A673 (cell line): ENCODE data around the gene C1QTNF9. TPM values are rescaled to one million over a fixed set of nuclear protein-coding genes. Genes with fewer than 3 reads are reported as not detected.

ENCODE experiments used
- BruUV-seq: library from RNA; stranded (reverse); fragments of 400-500 nt; replicated peaks from 2 replicates; lab custom pipeline; 2021; lab: Mats Ljungman, UMichigan
- CTCF ChIA-PET: fragments of 300-600 bp; sonication (Branson Sonifier 250); formaldehyde crosslinking; loops from one replicate; lab custom pipeline; 2022; ENCODE audit warnings: antibody characterized with exemption; lab: Charles Lee
- POLR2A ChIA-PET: fragments of 300-600 bp; sonication (Branson Sonifier 250); formaldehyde crosslinking; loops from one replicate; lab custom pipeline; 2022; ENCODE audit warnings: antibody characterized with exemption; ENCODE audit not compliant: low non-redundant PET; lab: Charles Lee
- DNase-seq: peaks from one replicate; pipeline ENCODE4 v3.0.0-alpha.2; 2015; ENCODE audit warnings: low spot score
- H3K27ac ChIP-seq: fragments of 200-600 bp; sonication (generic); 2 replicates; pipeline ENCODE4 v1.5.1; 2016; ENCODE audit warnings: mixed run types, low read depth, mild to moderate bottlenecking, mixed read lengths, antibody characterized with exemption, low read length; ENCODE audit not compliant: poor library complexity, severe bottlenecking
- H3K27me3 ChIP-seq: fragments of 200-600 bp; sonication (generic); replicated peaks from 2 replicates; pipeline ENCODE4 v1.6.1; 2017; ENCODE audit warnings: mixed run types, low read depth, mild to moderate bottlenecking, mixed read lengths, antibody characterized with exemption, low read length; ENCODE audit not compliant: insufficient read depth, poor library complexity
- H3K36me3 ChIP-seq: fragments of 200-600 bp; sonication (generic); 2 replicates; pipeline ENCODE4 v1.6.1; 2016; ENCODE audit warnings: mixed run types, mild to moderate bottlenecking, mixed read lengths, antibody characterized with exemption, low read length; ENCODE audit not compliant: insufficient read depth, poor library complexity, severe bottlenecking
- H3K4me1 ChIP-seq: fragments of 200-600 bp; sonication (generic); 2 replicates; pipeline ENCODE4 v1.6.1; 2017; ENCODE audit warnings: mixed run types, mild to moderate bottlenecking, mixed read lengths, antibody characterized with exemption, low read length; ENCODE audit not compliant: insufficient read depth, poor library complexity, severe bottlenecking
- H3K4me3 ChIP-seq: fragments of 200-600 bp; sonication (generic); 2 replicates; pipeline ENCODE4 v1.5.1; 2016; ENCODE audit warnings: low read depth, mixed run types, mild to moderate bottlenecking, mixed read lengths, low read length; ENCODE audit not compliant: poor library complexity, severe bottlenecking
- H3K9me3 ChIP-seq: fragments of 200-600 bp; sonication (generic); 2 replicates; pipeline ENCODE4 v1.6.1; 2016; ENCODE audit warnings: mixed run types, low read depth, mild to moderate bottlenecking, mixed read lengths, antibody characterized with exemption, low read length; ENCODE audit not compliant: poor library complexity, severe bottlenecking
- CTCF ChIP-seq: fragments of 300-800, 200-600 bp; sonication (generic); conservative IDR thresholded peaks from 2 replicates; pipeline ENCODE4 v1.5.1; 2017; ENCODE audit warnings: low read depth, mild to moderate bottlenecking, antibody characterized with exemption, low read length, moderate library complexity, mixed read lengths
- EZH2 ChIP-seq: fragments of 200-600 bp; sonication (generic); IDR thresholded peaks from 2 replicates; pipeline ENCODE4 v1.6.1; 2017; ENCODE audit warnings: borderline replicate concordance, low read depth, mild to moderate bottlenecking, mixed read lengths, antibody characterized with exemption, low read length; ENCODE audit not compliant: poor library complexity, severe bottlenecking
- intact Hi-C: fragments of 100-400 bp; cut with micrococcal nuclease; formaldehyde crosslinking; loops from one replicate; pipeline ENCODE4 v1.10.0; 2022; ENCODE audit not compliant: unreplicated experiment
- total RNA-seq: library from RNA; stranded (reverse); gene quantifications from 2 replicates; pipeline ENCODE4 v1.2.3, GENCODE V29; 2021

Gene C1QTNF9
- total RNA-seq, 1 experiment from 2014 or later = 0.34 TPM

- H3K27ac ChIP-seq = peak overlapping the region; percentile 96
- TF ChIP-seq EZH2 = no peak
- TF ChIP-seq CTCF = no peak
- CTCF ChIA-PET = no interaction called here
- peaks cover 74% of the 10 kb centered on the region for H3K4me1 ChIP-seq
- no peaks in the 10 kb centered on the region for H3K27me3 ChIP-seq
- BruUV-seq = no TSS peak
- no peak for DNase-seq
- no peak overlapping the region for H3K4me3 ChIP-seq
- peaks cover 34% of the 10 kb centered on the region for H3K36me3 ChIP-seq
- no peaks in the 10 kb centered on the region for H3K9me3 ChIP-seq
- intact Hi-C loops = no loop called here
- POLR2A ChIA-PET = interaction anchor here (0.6 kb wide), 1 partner anchor 1457 kb away, joined by 3 read pairs; no protein-coding TSS in a partner anchor
Observed at GRCh38 chr13:24280720-24281119, 28.7 kb upstream of the C1QTNF9 start.

- no peak for DNase-seq
- ChIA-PET CTCF (no interaction called here), POLR2A (interaction anchor here (0.6 kb wide), 3 partner anchors 12 to 1456 kb away, joined by 3 to 5 read pairs (median 4); no protein-coding TSS in a partner anchor)
- BruUV-seq = no TSS peak
- no peak for TF ChIP-seq CTCF
- no peak for TF ChIP-seq EZH2
- Histone ChIP-seq H3K4me3 (no peak overlapping the region), H3K36me3 (peaks cover 41% of the 10 kb centered on the region), H3K4me1 (peaks cover 67% of the 10 kb centered on the region), H3K27me3 (no peaks in the 10 kb centered on the region), H3K9me3 (no peaks in the 10 kb centered on the region), H3K27ac (peak overlapping the region; percentile 96)
- intact Hi-C loops = no loop called here
Observed at GRCh38 chr13:24281188-24282008, 28.0 kb upstream of the C1QTNF9 start.

- H3K27me3 ChIP-seq = no peaks in the 10 kb centered on the region
- H3K4me1 ChIP-seq = peaks cover 59% of the 10 kb centered on the region
- peak overlapping the region; percentile 96 for H3K27ac ChIP-seq
- H3K4me3 ChIP-seq = no peak overlapping the region
- H3K36me3 ChIP-seq = peaks cover 50% of the 10 kb centered on the region
- ChIA-PET CTCF (no interaction called here), POLR2A (no interaction called here)
- peak; percentile 31 for DNase-seq
- no peak for TF ChIP-seq CTCF
- no peak for TF ChIP-seq EZH2
- BruUV-seq = no TSS peak
- intact Hi-C loops = no loop called here
- H3K9me3 ChIP-seq = no peaks in the 10 kb centered on the region
Observed at GRCh38 chr13:24282256-24282655, 27.1 kb upstream of the C1QTNF9 start.
